MM.1S (cell line): Measurements from ENCODE around the gene CCIN.

ENCODE experiments used
- DNase-seq: peaks from one replicate; pipeline ENCODE4 v3.0.0-alpha.2; 2015
- H2AFZ ChIP-seq: fragments of 300-600 bp; sonication (generic); 2 replicates; pipeline ENCODE4 v1.6.0; 2016; ENCODE audit warnings: antibody characterized with exemption, low read length
- H3F3A ChIP-seq: fragments of 300-600 bp; sonication (generic); 2 replicates; pipeline ENCODE4 v1.6.1; 2016; ENCODE audit warnings: mild to moderate bottlenecking, antibody characterized with exemption, low read length, moderate library complexity, mixed read lengths; ENCODE audit not compliant: insufficient read depth
- H3K27ac ChIP-seq: fragments of 300-600 bp; sonication (generic); 2 replicates; pipeline ENCODE4 v1.5.1; 2016; ENCODE audit warnings: mild to moderate bottlenecking, low read length
- H3K27me3 ChIP-seq: fragments of 300-600 bp; sonication (generic); replicated peaks from 2 replicates; pipeline ENCODE4 v1.6.0; 2016; ENCODE audit warnings: low read length; ENCODE audit not compliant: insufficient read depth
- H3K36me3 ChIP-seq: fragments of 300-600 bp; sonication (generic); replicated peaks from 2 replicates; pipeline ENCODE4 v1.6.1; 2016; ENCODE audit warnings: mild to moderate bottlenecking, low read length, mixed read lengths; ENCODE audit not compliant: insufficient read depth
- H3K4me1 ChIP-seq: fragments of 300-600 bp; sonication (generic); 2 replicates; pipeline ENCODE4 v1.6.1; 2016; ENCODE audit warnings: low read length, mixed read lengths
- H3K4me2 ChIP-seq: fragments of 300-600 bp; sonication (generic); 2 replicates; pipeline ENCODE4 v1.6.0; 2016; ENCODE audit warnings: low read depth, low read length
- H3K4me3 ChIP-seq: fragments of 300-600 bp; sonication (generic); 2 replicates; pipeline ENCODE4 v1.5.1; 2016; ENCODE audit warnings: low read length, mixed read lengths
- H3K79me2 ChIP-seq: fragments of 300-600 bp; sonication (generic); 2 replicates; pipeline ENCODE4 v1.6.1; 2016; ENCODE audit warnings: mixed run types, low read length, mixed read lengths
- H3K9ac ChIP-seq: fragments of 300-600 bp; sonication (generic); 2 replicates; pipeline ENCODE4 v1.6.1; 2016; ENCODE audit warnings: low read length, mixed read lengths
- H3K9me2 ChIP-seq: fragments of 300-600 bp; sonication (generic); replicated peaks from 2 replicates; pipeline ENCODE4 v1.6.1; 2016; ENCODE audit warnings: mild to moderate bottlenecking, low read length, mixed read lengths; ENCODE audit not compliant: insufficient read depth
- H3K9me3 ChIP-seq: fragments of 300-600 bp; sonication (generic); replicated peaks from 2 replicates; pipeline ENCODE4 v1.6.1; 2016; ENCODE audit warnings: mild to moderate bottlenecking, low read length, mixed read lengths; ENCODE audit not compliant: insufficient read depth
- H4K20me1 ChIP-seq: fragments of 300-600 bp; sonication (generic); 2 replicates; pipeline ENCODE4 v1.6.1; 2016; ENCODE audit warnings: mild to moderate bottlenecking, low read length, moderate library complexity, mixed read lengths; ENCODE audit not compliant: insufficient read depth
- CTCF ChIP-seq: fragments of 300-600 bp; sonication (generic); IDR thresholded peaks from 2 replicates; pipeline ENCODE4 v1.5.1; 2016; ENCODE audit warnings: antibody characterized with exemption, low read length, mixed read lengths
- EZH2 ChIP-seq: fragments of 300-600 bp; sonication (generic); optimal IDR thresholded peaks from 2 replicates; pipeline ENCODE3; 2017; ENCODE audit warnings: low read depth, mild to moderate bottlenecking, antibody characterized with exemption, low read length, mixed read lengths
- EZH2phosphoT487 ChIP-seq: fragments of 300-600 bp; sonication (generic); IDR thresholded peaks from 2 replicates; pipeline ENCODE4 v1.6.1; 2018; ENCODE audit warnings: antibody characterized with exemption, low read length

Gene CCIN

GRCh38 chr9:36146651-36147050 lies 22.5 kb upstream of the CCIN start:
- no peak for DNase-seq
- H2AFZ ChIP-seq, result no peak overlapping the region
- no peak overlapping the region for H3K4me3 ChIP-seq
- TF ChIP-seq CTCF (no peak), EZH2 (no peak), EZH2phosphoT487 (no peak)
- peaks cover 17% of the 10 kb centered on the region; the same call in 1 of the 2 replicates for H3K79me2 ChIP-seq
- H3K36me3 ChIP-seq, result no peaks in the 10 kb centered on the region
- no peak overlapping the region for H3K4me2 ChIP-seq
- H4K20me1 ChIP-seq, result no peaks in the 10 kb centered on the region
- H3F3A ChIP-seq, result peaks cover 33% of the 10 kb centered on the region
- H3K9me2 ChIP-seq, result no peaks in the 10 kb centered on the region
- H3K27me3 ChIP-seq, result no peaks in the 10 kb centered on the region
- no peaks in the 10 kb centered on the region for H3K9me3 ChIP-seq
- no peak overlapping the region for H3K27ac ChIP-seq
- H3K4me1 ChIP-seq, result peaks cover 75% of the 10 kb centered on the region
- H3K9ac ChIP-seq, result no peak overlapping the region

DNA sequence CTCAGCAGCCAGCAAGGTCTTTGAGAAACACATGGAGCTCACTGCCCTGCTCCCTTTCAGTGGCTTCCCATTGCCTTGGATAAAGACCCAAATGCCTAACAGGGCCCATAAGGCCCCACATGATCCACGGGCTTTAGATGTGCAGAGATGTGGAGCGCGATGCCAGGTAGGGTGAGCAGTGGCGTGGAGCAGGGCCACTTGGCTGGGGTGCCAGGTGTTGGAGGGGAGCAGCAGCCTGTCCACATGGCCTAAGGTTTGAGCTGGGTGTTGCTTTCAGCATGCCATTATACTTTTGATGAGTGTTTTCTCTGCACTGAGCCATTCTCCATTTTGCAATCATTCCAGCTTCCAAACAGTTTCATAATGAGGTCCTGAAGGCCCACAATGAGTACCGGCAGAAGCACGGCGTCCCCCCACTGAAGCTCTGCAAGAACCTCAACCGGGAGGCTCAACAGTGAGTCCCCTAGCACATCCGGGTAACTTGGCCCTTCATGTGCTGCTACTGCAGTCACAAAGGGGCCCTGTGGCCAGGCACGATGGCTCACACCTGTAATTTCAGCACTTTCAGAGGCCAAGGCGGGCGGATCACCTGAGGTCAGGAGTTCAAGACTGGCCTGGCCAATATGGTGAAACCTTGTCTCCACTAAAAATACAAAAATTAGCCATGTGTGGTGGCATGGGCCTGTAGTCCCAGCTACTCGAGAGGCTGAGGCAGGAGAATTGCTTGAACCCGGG lies 21.6 kb upstream of the CCIN start:
- no peaks in the 10 kb centered on the region for H3K9me2 ChIP-seq
- H2AFZ ChIP-seq, result no peak overlapping the region
- H4K20me1 ChIP-seq, result no peaks in the 10 kb centered on the region
- H3K27ac ChIP-seq, result peak overlapping the region; percentile 93; the same call in 1 of the 2 replicates
- H3K9ac ChIP-seq, result no peak overlapping the region
- H3K4me3 ChIP-seq, result no peak overlapping the region
- H3K27me3 ChIP-seq, result no peaks in the 10 kb centered on the region
- peaks cover 75% of the 10 kb centered on the region for H3K4me1 ChIP-seq
- H3K36me3 ChIP-seq, result no peaks in the 10 kb centered on the region
- H3K79me2 ChIP-seq, result peaks cover 10% of the 10 kb centered on the region; the same call in 1 of the 2 replicates
- peaks cover 39% of the 10 kb centered on the region for H3F3A ChIP-seq
- no peak for DNase-seq
- no peak overlapping the region; the same call in 1 of the 2 replicates for H3K4me2 ChIP-seq
- no peaks in the 10 kb centered on the region for H3K9me3 ChIP-seq
- TF ChIP-seq EZH2 (no peak), EZH2phosphoT487 (no peak), CTCF (no peak)

DNA sequence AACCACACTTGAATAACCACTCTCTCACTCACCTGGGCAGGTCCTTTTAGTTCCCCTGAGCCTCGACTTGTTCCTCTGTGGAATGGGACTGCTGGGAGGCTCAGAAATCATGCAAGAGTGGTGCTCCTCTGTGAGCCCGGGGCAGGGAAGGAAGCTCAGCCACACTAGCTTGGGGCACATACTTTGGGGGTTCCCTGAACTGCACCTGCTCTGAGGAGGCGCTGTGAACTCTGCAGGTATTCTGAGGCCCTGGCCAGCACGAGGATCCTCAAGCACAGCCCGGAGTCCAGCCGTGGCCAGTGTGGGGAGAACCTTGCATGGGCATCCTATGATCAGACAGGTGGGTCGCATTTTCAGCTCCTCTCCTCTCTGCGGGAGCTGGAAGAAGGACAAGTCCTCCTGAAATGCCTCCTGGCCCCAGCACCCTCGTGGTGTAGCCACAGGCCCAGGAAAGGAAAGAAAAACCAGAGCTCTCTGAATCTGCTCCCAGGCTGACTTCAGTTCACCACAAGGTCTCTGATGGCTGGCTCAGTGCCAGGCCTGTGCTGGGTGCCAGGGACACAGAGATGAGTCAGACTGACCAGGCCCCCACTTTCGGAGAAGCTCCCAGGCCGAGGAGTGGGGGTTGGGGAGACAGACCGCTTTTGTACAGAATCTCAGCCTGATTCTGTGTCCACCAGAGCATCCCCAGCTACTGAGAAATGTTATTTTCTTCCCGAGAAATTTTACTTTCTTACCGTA lies 20.7 kb upstream of the CCIN start:
- H3F3A ChIP-seq, result peaks cover 44% of the 10 kb centered on the region
- H3K9me2 ChIP-seq, result no peaks in the 10 kb centered on the region
- H3K4me3 ChIP-seq, result peak overlapping the region; percentile 26; the same call in 1 of the 2 replicates
- H3K4me1 ChIP-seq, result peaks cover 72% of the 10 kb centered on the region
- 0 out of 2 replicates have a peak, but pooled peaks have one; percentile 8 for TF ChIP-seq CTCF
- no peak for TF ChIP-seq EZH2
- H3K79me2 ChIP-seq, result 0 out of 2 replicates have a peak, but pooled peaks cover 6% of the 10 kb centered on the region
- peak overlapping the region; percentile 82 for H3K4me2 ChIP-seq
- peak overlapping the region; percentile 58 for H3K9ac ChIP-seq
- H3K36me3 ChIP-seq, result no peaks in the 10 kb centered on the region
- no peaks in the 10 kb centered on the region for H3K9me3 ChIP-seq
- H2AFZ ChIP-seq, result peak overlapping the region; percentile 85
- DNase-seq, result peak; percentile 98
- no peaks in the 10 kb centered on the region for H4K20me1 ChIP-seq
- no peaks in the 10 kb centered on the region for H3K27me3 ChIP-seq
- H3K27ac ChIP-seq, result peak overlapping the region; percentile 93
